Astrocyte of the hippocampus (primary cell): ENCODE data around the gene ERFL.

Experiments used
- DNase-seq: peaks from one replicate; pipeline ENCODE4 v3.0.0; 2011; ENCODE audit warnings: low read depth, low spot score

The ERFL gene

DNA sequence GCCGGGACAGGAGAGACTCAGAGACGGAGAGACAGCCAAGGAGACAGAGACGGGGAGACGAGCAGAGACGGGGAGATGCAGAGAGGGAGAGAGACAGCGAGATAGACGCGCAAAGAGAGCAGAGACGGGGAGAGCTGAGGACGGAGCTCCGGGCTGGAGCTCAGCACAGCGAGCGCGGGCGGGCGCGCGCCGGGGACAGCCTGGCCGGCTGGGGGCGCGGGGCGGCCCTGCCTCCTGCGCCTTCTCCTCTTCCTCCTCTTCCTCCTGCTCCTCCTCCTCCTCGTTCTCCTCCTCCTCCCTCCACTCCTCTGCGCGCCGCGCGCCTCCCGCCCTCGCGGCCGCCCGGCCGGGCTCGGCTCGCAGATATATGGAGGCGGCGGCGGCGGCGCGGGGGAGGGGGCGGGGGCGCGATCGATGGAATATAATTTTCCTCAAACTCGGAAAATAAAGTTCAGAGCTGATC lies at the start of gene ERFL:
Gene ERFL, minus strand, starts transcription at position 229 of the 463 bp plus-strand sequence. CDS start 15,530 bp downstream, outside the sequence.
- DNase-seq, result peak; percentile 38

- DNase-seq, result no peak
These were observed 49.7 kb upstream of the ERFL start for GRCh38 chr19:41977916-41978315.

GRCh38 chr19:41974652-41975051 lies 46.4 kb upstream of the ERFL start:
- DNase-seq, result no peak

GRCh38 chr19:41971363-41971762 lies 43.1 kb upstream of the ERFL start:
- no peak for DNase-seq

DNA sequence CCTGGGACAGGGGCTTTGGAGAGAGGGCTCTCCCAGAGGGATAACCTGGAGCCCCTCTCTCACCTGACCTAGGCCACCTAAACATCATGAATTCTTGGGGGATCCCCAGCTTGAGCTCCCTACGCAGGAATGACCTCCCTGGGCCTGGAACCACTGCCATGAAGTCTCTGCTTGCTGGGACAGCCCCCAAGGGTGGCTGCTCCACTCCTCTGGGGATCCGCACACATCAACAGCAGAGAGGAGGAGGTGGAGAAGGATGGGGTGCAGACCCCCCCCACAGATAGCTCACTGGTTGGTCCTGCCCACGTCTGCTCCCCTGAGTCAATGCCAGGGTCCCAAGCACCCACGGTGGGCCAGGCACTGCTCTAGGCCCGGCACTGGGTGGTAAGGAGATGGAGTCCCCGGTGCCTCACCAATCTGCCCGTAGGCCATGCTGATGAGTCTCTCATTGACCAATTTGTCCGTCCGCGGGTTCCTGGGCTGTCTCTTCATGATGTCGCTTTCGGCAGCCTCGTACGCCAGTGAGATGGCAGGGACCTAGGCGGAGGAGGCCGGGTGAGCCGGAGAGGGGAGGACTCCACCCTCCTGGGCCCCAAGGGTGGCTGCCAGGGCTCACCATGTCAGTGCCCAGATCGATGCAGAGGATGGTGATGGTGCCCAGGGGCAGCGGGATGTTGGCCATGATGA lies 41.7 kb upstream of the ERFL start:
- DNase-seq, result no peak

DNA sequence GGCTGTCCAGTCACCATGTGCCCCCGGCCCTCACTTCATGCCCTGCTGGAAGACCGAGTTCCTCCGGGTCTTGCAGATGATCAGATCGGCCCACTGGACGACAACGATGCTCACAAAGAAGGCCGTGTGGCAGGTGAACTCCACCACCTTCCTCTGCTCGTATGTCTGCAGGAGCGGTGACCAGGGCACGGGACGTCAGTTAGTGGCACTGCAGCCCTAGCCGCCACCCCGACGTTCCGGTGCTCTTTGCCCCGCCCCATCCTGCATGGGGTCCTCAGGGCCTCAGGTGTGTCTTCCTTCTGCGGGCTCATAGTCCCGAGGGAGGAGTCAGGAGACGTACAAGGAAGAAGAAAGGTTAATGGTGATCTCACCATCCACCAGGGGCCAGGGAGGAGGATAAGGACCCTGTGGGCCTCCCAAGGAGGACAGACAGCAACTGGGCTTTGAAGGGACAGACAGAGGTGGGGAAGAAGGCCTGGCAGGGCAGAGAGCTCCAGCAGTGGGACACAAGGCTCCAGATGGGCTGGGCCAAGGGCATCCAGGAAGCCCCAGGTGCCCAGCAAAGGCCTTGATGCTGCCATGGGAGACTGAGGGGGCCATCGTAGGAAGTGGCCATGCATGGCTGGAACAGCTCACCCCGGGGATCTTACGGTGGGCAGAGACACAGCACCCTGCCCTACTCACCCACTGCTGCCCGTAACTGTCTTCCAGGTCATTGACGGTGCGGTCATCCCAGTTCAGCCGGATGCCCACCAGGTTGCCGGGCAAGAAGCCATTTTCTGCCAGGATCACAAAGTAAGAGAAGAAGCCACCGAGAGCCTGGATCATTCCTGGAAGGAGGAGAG lies 40.7 kb upstream of the ERFL start:
- no peak for DNase-seq

DNA sequence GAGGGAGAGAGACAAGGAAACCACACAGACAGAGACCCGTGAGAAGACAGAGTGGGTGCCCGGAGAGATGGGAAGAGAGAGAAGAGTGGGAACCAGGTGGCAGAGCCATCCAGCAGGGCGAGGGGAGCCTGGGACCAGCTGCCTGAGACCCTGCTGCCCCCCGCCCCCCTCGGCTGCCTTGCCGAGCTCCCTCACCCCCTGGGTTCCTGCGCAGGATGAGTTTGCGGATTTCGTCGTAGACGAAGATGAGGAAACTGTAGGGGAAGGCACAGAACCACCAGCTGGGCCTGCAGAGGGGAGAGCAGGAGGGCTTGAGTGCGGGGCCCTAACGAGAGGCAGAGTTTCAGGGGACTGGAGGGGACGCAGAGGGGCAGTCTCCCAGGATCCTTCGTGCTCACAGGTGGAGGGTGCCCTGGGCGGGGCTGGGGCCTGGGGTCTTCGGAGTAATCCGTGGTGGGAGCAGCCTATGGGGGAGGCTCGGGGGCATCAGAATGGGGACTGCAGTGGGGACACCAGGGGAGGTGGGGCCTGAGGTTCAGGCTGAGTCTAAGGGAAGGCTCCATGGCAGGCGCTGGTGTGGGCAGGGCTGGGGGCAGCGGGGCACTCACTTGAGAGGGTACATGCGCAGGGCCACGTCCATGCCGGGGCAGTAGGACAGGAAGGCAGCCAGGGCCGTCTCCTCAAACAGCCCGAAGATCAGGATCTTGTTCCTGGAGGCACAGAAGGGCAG lies 39.0 kb upstream of the ERFL start:
- DNase-seq, result no peak

- no peak for DNase-seq
These were observed 36.9 kb upstream of the ERFL start for GRCh38 chr19:41965106-41965505.

DNA sequence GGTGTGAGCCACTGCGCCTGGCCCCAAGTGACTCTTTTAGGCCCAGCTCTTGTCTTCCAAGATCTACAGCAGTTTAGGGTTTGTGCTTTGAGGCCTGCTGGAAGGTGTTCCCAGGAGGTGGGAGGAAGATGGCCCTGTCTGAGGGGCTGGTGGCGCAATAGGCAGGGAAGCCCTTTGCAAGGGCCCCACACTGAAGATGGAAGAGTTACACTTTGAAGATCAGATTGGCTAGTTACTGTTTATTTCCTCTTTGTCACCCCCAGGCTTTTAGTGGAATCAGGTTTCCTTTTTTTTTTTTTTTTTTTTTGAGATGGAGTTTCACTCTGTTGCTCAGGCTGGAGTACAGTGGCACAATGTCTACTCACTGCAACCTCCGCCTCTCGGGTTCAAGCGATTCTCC lies 32.7 kb upstream of the ERFL start:
- DNase-seq, result no peak

DNA sequence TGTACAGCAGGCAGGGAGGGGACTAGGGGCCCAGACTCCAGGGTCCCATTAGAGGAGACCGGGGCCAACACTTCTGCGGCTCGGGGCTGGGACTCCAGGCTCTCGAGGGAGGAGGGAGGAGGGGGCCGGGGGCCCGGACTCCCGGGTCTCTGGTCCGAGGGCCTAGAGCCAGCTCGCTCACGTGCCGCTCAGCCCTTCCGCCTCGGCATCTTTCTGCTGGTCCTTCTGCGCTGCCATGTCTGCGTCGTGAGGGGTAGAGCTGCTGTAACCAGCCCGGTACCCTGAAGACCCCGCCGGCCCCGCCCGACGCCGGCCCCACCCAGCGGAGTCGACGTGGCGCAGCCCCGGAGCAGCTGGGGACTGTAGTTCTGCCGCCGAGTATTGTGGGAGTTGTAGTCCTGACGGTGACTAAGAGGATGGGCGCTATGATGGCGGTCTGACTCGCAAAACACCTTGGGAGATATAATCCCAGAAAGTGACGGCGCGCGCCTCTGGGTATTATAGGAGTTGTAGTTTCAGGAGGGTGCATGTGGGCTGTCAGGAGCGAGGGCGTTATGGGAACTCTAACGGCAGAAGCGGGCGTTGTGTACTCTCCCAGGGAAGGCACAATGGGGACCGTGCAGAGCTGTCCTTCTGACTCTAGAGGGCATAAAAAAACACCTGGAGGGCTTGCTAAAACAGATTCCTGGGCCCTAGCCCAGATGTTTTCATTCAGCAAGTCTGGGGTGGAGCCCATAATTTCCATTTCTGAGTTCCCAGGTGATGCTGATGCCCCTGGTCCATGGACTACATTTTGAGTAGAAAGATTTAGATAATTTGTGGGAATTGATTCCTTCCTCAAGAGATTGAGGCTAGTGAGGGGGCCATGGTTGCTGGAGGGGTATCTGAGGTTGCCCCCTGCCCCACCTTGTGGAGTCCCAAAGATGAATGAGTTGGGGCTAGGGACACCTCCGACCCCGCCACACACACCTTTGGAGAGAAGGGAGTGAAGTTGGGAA lies 31.1 kb upstream of the ERFL start, which contains the start of gene RABAC1:
Gene RABAC1, minus strand, starts transcription at position 266 of the 998 bp plus-strand sequence. Its CDS starts 29 bp downstream, at position 237.
- DNase-seq, result peak; percentile 96

DNA sequence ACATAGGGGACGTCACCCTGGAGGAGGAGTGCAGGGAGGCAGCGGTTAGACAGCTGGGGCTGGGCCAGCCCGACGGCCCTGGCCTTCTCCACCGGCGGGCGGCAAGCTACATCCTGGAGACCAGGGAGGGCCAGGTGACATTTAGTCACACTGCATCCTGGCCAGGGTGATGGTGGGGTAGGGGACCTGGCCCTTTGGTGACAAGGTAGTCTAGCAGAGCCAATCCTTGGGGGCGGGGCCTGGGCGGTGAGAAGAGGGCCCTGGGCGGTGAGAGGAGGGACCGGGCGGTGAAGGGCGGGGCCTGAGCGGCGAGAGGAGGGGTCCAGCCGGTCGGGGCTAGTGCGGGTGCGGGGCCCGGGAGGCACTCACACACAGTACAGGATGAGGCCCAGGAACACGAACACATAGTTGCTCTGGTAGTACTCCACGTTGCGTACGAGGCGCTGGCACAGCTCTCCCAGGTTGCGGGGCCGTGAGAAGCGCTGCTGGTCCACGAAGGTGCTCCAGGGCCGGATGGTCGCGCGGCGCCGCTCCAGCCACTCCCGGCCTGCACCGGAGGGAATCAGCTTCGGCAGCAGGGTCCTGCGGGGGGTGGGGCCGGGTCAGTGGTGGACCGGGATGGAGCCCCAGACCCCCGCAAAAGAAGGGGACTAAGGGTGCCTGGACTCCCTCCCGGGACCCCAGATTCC lies 30.3 kb upstream of the ERFL start:
- peak; percentile 91 for DNase-seq

DNA sequence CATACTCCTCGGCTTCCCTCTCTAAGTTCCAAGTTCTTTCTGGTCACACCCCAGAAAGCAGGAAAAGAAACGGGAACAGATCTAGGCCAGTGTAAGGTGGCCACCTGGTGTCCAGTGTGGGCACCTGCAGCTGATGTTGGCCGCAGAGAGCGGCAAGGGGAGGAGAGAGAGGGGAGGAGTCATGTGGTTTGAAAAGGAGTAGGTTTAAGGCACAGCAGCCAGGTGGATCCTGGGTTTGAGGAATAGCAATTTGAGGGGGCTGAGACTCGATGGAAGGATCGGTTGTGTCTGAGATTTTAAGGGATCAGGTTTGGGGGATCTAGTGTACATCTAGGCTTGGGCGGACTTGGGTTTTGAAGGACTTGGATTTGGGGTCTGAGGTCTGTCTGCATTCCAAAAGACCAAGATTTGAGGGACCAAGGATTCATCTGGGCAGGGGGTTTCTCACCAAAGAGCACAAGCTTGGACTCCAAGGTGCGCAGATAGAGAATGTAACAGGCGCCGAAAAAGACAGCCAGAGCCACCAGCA lies 29.7 kb upstream of the ERFL start:
- DNase-seq, result peak; percentile 94

DNA sequence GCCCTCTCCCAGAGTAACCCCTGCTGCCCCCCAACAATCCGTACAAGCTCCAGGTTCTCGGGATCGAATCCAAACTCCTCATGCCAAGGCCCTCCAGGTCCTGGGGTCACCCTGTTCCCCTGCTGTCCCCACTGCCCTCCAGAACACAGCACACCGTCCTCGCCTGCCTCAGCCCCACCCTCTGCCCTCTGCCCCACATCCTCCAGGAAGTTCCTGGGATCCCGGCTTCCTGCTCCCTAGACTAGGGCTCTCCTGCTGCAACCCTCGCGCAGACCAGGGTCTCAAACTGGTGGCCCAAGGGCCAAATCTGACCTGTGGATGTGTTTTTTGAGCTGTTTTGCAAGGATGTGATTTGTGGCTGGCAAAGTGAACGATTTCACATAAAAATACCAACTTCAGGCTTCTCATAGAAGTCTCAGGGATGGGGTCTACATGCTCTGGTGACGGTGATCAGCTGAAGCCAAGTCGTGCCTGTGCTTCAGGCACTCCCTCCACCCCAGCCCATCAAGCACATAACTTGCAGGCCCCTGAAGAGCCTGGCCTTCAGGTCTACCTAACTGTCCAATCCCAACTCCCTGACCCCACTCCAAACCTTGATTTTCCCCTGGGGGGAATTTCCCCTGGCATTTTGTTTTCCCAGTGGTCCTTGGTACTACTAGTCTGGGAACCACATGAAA lies 29.1 kb upstream of the ERFL start:
- DNase-seq, result no peak

DNA sequence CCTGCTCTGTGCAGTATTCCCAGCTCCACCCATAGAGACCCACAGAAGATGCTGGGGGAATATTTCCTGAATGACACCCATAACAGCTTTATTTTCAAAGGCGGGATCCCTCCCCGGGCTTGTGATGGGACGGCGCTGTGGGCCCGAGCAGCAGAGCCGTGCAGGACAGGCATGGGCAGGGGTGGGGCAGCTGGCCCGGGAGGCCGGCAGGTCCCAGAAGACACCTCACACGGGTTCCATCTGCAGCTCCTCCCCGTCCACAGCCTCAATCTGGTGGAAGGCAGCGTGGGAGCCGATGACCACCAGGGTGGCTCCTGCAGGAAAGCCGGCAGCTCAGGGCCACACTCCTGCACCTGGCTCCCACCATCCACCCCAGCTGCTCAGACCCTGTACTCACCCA lies 28.4 kb upstream of the ERFL start:
- no peak for DNase-seq

DNA sequence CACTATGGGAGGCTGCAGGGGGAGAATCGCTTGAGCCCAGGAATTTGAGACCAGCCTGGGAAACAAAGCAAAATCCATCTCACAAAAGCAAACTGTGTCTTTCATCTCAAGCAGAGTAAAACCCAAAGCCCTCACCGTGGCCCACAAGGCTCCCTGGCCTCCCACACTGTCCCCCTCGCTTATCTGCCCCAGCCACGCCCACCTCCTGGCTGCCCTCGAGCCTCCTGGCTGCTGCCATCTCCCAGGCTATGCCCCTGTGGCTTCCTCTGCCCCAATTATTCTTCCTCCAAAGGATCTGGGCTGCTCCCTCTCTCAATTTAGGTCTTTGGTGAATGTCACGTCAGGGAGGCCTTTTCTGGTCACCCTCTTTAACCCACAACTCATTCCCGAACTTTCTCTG lies 27.3 kb upstream of the ERFL start:
- no peak for DNase-seq

- peak; percentile 81 for DNase-seq
These were observed 23.5 kb upstream of the ERFL start for GRCh38 chr19:41951686-41952172.

DNA sequence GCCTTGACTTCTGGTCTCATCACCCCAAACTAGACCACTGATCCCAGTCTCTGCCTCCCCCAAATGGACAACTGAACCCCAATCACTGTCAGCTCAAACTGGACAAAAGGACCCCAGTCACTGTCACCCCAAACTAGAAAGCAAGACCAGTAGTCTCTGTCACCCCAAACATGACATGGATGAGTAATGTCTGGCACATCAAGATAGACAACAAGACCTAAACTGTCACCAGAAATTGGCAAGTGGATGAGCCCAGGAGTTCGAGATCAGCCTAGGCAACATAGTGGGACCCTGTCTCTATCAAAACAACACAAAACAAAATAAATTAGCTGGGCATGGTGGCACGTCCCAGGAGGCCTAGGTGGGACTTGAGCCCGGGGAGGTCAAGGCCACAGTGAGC lies 18.8 kb upstream of the ERFL start:
- no peak for DNase-seq

GRCh38 chr19:41945135-41945766 lies 17.0 kb upstream of the ERFL start:
- DNase-seq, result no peak

DNA sequence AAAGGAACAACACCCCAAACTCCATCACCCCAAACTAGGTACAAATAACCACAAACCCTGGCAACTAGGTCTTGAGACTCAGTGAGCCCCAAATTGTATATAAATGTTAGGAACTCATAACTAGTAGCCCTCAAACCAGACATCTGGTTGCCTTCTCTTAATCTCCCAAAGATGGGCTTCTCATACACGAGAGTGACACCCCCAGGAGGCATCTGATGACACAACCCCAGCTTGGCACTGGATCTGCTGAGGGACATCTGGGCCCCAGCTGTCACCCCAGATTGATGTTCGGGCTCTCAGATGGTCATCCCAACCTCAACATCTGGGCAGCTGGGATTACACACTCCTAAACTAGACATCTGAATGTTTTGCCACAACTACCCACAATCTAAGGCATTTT lies 16.1 kb upstream of the ERFL start:
- DNase-seq, result no peak
